ENCODE results near the gene KIAA1549.
"Not testable (repeated sequence)": the region's sequence is repeated elsewhere in the genome, so short reads cannot be mapped to it uniquely, and the experiment has no call there.

KIAA1549 gene

GRCh38 chr7:138849701-138850100 lies 131.5 kb downstream of the KIAA1549 start:
- DNase-seq (ENCODE audit: low read depth): no peak

- DNase-seq (ENCODE audit: low read depth): peak; percentile 68
These were observed 132.9 kb downstream of the KIAA1549 start for GRCh38 chr7:138848056-138848980.

GRCh38 chr7:138845711-138846110 lies 135.5 kb downstream of the KIAA1549 start:
- no peak for DNase-seq (ENCODE audit: low read depth)

- no peak for DNase-seq (ENCODE audit: low read depth)
These were observed 137.3 kb downstream of the KIAA1549 start for GRCh38 chr7:138843632-138844580.

- DNase-seq (ENCODE audit: low read depth): peak; percentile 94
These were observed 139.1 kb downstream of the KIAA1549 start for GRCh38 chr7:138842111-138842510.

GRCh38 chr7:138838166-138838565 lies 143.0 kb downstream of the KIAA1549 start:
- no peak for DNase-seq (ENCODE audit: low read depth)

- no peak for DNase-seq (ENCODE audit: low read depth)
These were observed 143.6 kb downstream of the KIAA1549 start for GRCh38 chr7:138837627-138838026.

GRCh38 chr7:138835087-138835486 lies 146.1 kb downstream of the KIAA1549 start:
- no peak for DNase-seq (ENCODE audit: low read depth)

- DNase-seq (ENCODE audit: low read depth): no peak
These were observed 146.6 kb downstream of the KIAA1549 start for GRCh38 chr7:138834583-138834982.

GRCh38 chr7:138833596-138833995 lies 147.6 kb downstream of the KIAA1549 start:
- no peak for DNase-seq (ENCODE audit: low read depth)

- DNase-seq (ENCODE audit: low read depth): no peak
These were observed 148.2 kb downstream of the KIAA1549 start for GRCh38 chr7:138832966-138833365.

- no peak for DNase-seq (ENCODE audit: low read depth)
These were observed 151.9 kb downstream of the KIAA1549 start for GRCh38 chr7:138829335-138829734.

- DNase-seq (ENCODE audit: low read depth): no peak
These were observed 152.9 kb downstream of the KIAA1549 start for GRCh38 chr7:138828302-138828701.

- no peak for DNase-seq (ENCODE audit: low read depth)
These were observed 156.0 kb downstream of the KIAA1549 start for GRCh38 chr7:138825049-138825721.

- DNase-seq (ENCODE audit: low read depth): no peak
These were observed 158.2 kb downstream of the KIAA1549 start for GRCh38 chr7:138822867-138823535.

- DNase-seq (ENCODE audit: low read depth): no peak
These were observed 159.3 kb downstream of the KIAA1549 start for GRCh38 chr7:138821912-138822311.

GRCh38 chr7:138819625-138820024 lies 161.6 kb downstream of the KIAA1549 start:
- no peak for DNase-seq (ENCODE audit: low read depth)

- no peak for DNase-seq (ENCODE audit: low read depth)
These were observed 164.5 kb downstream of the KIAA1549 start for GRCh38 chr7:138816650-138817049.

- DNase-seq (ENCODE audit: low read depth): peak; percentile 19
These were observed 166.3 kb downstream of the KIAA1549 start for GRCh38 chr7:138814816-138815332.

GRCh38 chr7:138813945-138814344 lies 167.2 kb downstream of the KIAA1549 start:
- no peak for DNase-seq (ENCODE audit: low read depth)

- not testable (repeated sequence) for DNase-seq (ENCODE audit: low read depth)
These were observed 169.9 kb downstream of the KIAA1549 start for GRCh38 chr7:138811327-138811726.

Data from iris pigment epithelial cell (primary cell).